Measurements from ENCODE around the gene TMEM132C.

DNA sequence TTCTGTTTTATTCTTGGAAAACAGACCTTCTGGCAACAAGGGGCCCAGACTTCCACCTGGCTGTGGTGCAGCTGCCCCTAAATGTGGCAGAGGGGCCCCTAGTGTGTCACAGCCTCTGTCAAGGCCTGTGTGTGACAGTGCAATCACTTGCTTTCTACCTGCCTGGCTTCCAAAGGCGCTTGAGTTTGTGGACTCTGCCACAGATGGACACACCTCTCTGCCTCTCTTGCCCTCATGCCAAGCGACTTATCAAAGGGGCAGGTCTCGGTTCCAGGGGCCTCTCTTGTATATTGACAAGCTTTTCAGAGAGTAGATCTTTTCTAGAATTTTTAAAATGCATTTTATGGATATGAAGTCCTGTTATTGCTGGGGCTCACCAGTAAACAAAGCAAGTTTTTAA lies 339.6 kb downstream of the TMEM132C start:
- TF ChIP-seq, protein P1, sequence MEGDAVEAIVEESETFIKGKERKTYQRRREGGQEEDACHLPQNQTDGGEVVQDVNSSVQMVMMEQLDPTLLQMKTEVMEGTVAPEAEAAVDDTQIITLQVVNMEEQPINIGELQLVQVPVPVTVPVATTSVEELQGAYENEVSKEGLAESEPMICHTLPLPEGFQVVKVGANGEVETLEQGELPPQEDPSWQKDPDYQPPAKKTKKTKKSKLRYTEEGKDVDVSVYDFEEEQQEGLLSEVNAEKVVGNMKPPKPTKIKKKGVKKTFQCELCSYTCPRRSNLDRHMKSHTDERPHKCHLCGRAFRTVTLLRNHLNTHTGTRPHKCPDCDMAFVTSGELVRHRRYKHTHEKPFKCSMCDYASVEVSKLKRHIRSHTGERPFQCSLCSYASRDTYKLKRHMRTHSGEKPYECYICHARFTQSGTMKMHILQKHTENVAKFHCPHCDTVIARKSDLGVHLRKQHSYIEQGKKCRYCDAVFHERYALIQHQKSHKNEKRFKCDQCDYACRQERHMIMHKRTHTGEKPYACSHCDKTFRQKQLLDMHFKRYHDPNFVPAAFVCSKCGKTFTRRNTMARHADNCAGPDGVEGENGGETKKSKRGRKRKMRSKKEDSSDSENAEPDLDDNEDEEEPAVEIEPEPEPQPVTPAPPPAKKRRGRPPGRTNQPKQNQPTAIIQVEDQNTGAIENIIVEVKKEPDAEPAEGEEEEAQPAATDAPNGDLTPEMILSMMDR (IDR thresholded peaks at IDR 0.05): no peak
- no peak for TF ChIP-seq POLR2A (IDR thresholded peaks at IDR 0.05)
- TF ChIP-seq POLR2AphosphoS5 (IDR thresholded peaks at IDR 0.05): no peak
- no peak for TF ChIP-seq EP300 (IDR thresholded peaks at IDR 0.05)

Measured in sigmoid colon (tissue), 4 donors.